Adrenal gland (tissue), 12 donors: ENCODE data around the gene RIPOR2. TPM values are rescaled to one million over a fixed set of nuclear protein-coding genes. Genes with fewer than 3 reads are reported as not detected.
A peak's percentile ranks its signal among the peaks of the same experiment; 100 is the strongest.

ENCODE experiments used
- DNase-seq, 7 donors: peaks; one replicate each; pipeline ENCODE4 v3.0.0-alpha.2; 2019 to 2020
- H3K27ac ChIP-seq, 5 donors: fragments of 200-600 bp; sonication (generic) in 4 of 5; 1 replicate in 3 of 5; 2 replicates in 2 of 5; pipeline versions ENCODE4 v1.5.1 to v1.8.0; 2016 to 2020; ENCODE audit warnings: mild to moderate bottlenecking in 1 of 5
- H3K27me3 ChIP-seq: fragments of 200-600 bp; 2 replicates; pipeline ENCODE4 v1.8.0; 2021
- H3K36me3 ChIP-seq, 2 donors: fragments of 200-600 bp; replicated peaks in 1 of 2; 1 replicate in 1 of 2; 2 replicates in 1 of 2; pipeline versions ENCODE4 v1.5.1 to v1.8.0; 2018 to 2022
- H3K4me1 ChIP-seq, 2 donors: fragments of 200-600 bp; replicated peaks in 1 of 2; 1 replicate in 1 of 2; 2 replicates in 1 of 2; pipeline versions ENCODE4 v1.5.1 to v1.8.0; 2018 to 2021
- H3K4me3 ChIP-seq, 4 donors: fragments of 200-600 bp; sonication (generic) in 3 of 4; one replicate each; pipeline ENCODE4 v1.5.1; 2016 to 2018
- H3K9me3 ChIP-seq, 3 donors: fragments of 200-600 bp; sonication (generic) in 1 of 3; replicated peaks in 1 of 3; 1 replicate in 2 of 3; 2 replicates in 1 of 3; pipeline versions ENCODE4 v1.5.1 to v1.8.0; 2016 to 2021
- CTCF ChIP-seq, 6 experiments: fragments of 450-650 bp in 4 of 6; fragments of 200-600 bp in 2 of 6; sonication (generic) in 1 of 6; IDR thresholded peaks; 1 replicate in 5 of 6; 2 replicates in 1 of 6; pipeline versions ENCODE4 v1.5.1 to v1.8.0; 2016 to 2021; ENCODE audit warnings: antibody characterized with exemption in 6 of 6, mild to moderate bottlenecking in 2 of 6, moderate library complexity in 1 of 6
- POLR2A ChIP-seq, 2 donors: fragments of 450-650 bp; IDR thresholded peaks; one replicate each; pipeline ENCODE4 v1.6.1; 2017; ENCODE audit warnings: antibody characterized with exemption in 2 of 2, mild to moderate bottlenecking in 2 of 2, moderate library complexity in 1 of 2
- WGBS, 4 donors: extraction: QIAGEN DNeasy Blood & Tissue Kit in 2 of 4; methylation state at CpG; one replicate each; pipeline versions ENCODE4 v1.1.5 to v1.1.7; 2013 to 2017; 5-methylcytosine and 5-hydroxymethylcytosine counted together
- intact Hi-C, 2 donors: fragments of 100-400 bp; cut with DNase I; formaldehyde crosslinking; loops; one replicate each; pipeline versions ENCODE4 v1.14.1 to v1.15.0; 2022 to 2023
- polyA plus RNA-seq, 3 donors: library from polyadenylated mRNA; stranded (reverse); fragments of 200-250 nt in 2 of 3; fragments of 350-450 nt in 1 of 3; fragmentation: Illumina TruSeq in 1 of 3; extraction: RNeasy Lipid Tissue Mini Kit (QIAGEN cat#74804) in 1 of 3; gene quantifications; one replicate each; pipeline ENCODE4 v1.2.3, GENCODE V29; 2013 to 2014
- total RNA-seq, 9 donors: library from RNA; depleted of rRNA in 4 of 9; stranded (reverse); fragments of >200 nt in 4 of 9; fragments of 120-200 nt in 1 of 9; fragmentation: NEBNext Ultra II Directional in 1 of 9; extraction: Animal tissue kit (Norgen Biotek cat#: 25700) in 1 of 9; gene quantifications; one replicate each; pipeline versions ENCODE4 v1.1.0 to v1.2.4, GENCODE V29; 2013 to 2023
- donor health status: healthy with polysubstance abuse.
- donor health status: Bipolar disorder and iron deficiency.
- donor health status: DM: yes; HTN: yes; CAD: no.
- donor health status: DM: no; HTN: no; CAD: no.
- donor health status: DM: no; HTN: no; CAD: no.
- donor health status: DM: yes; HTN: yes; CAD: no.

RIPOR2 gene
- total and polyA plus RNA-seq, 12 donors: 1.7 to 16.2 (median 3.9) TPM

- Histone ChIP-seq H3K4me1 (peaks cover 4 to 8% of the 10 kb centered on the region in 2 donors), H3K36me3 (no peaks in the 10 kb centered on the region), H3K27me3 (no peaks in the 10 kb centered on the region), H3K4me3 (peak overlapping the region in 3 of 4 donors; percentile 22 to 66 (median 33)), H3K27ac (peak overlapping the region in 2 of 5 donors; percentile 41 to 65), H3K9me3 (no peaks in the 10 kb centered on the region)
- intact Hi-C loops: no loop called here
- 1% methylated on average over 12 to 56 of the region's 56 CpGs for WGBS, 4 donors
- TF ChIP-seq POLR2A (IDR thresholded peaks at IDR 0.05): peak in 1 of 2 donors; percentile 17
- no peak for TF ChIP-seq CTCF (IDR thresholded peaks at IDR 0.05)
- peak; percentile 30 to 81 (median 53) for DNase-seq
Measured at GRCh38 chr6:24910961-24911725, 24.6 kb downstream of the RIPOR2 start.

GRCh38 chr6:24910331-24910960, 25.3 kb downstream of the RIPOR2 start:
- H3K27ac ChIP-seq: peak overlapping the region in 2 of 5 donors; percentile 42 to 65

GRCh38 chr6:24909241-24910216, 26.2 kb downstream of the RIPOR2 start:
- Histone ChIP-seq H3K4me1 (peaks cover 4 to 8% of the 10 kb centered on the region in 2 donors), H3K4me3 (peak overlapping the region in 1 of 4 donors; percentile 66), H3K9me3 (no peaks in the 10 kb centered on the region), H3K27me3 (no peaks in the 10 kb centered on the region), H3K36me3 (no peaks in the 10 kb centered on the region), H3K27ac (peak overlapping the region in 2 of 5 donors; percentile 42 to 65)
- TF ChIP-seq POLR2A (IDR thresholded peaks at IDR 0.05) (no peak), CTCF (IDR thresholded peaks at IDR 0.05) (no peak)
- WGBS, 4 donors: 46 to 50% (median 47%) methylated on average over 19 to 20 of the region's 20 CpGs
- intact Hi-C loops: no loop called here
- DNase-seq: no peak

More at GRCh38 chr6:24910331-24910960, 25.3 kb downstream of the RIPOR2 start:
- Histone ChIP-seq H3K4me3 (peak overlapping the region in 2 of 4 donors; percentile 33 to 66), H3K4me1 (peaks cover 4 to 8% of the 10 kb centered on the region in 2 donors), H3K9me3 (no peaks in the 10 kb centered on the region), H3K27me3 (no peaks in the 10 kb centered on the region), H3K36me3 (no peaks in the 10 kb centered on the region)
- 1 to 10% (median 3%) methylated on average over 8 to 33 of the region's 33 CpGs for WGBS, 4 donors
- intact Hi-C loops: no loop called here
- TF ChIP-seq CTCF (IDR thresholded peaks at IDR 0.05) (no peak), POLR2A (IDR thresholded peaks at IDR 0.05) (no peak)
- DNase-seq: peak in 2 of 7 donors; percentile 18 to 36
